Measurements from ENCODE around the gene VN1R5.

Gene VN1R5

GRCh38 chr1:247300491-247301175, 44.8 kb downstream of the VN1R5 start:
- H3K4me1 ChIP-seq (ENCODE audit: control insufficient read depth, insufficient read depth, low read length) = no peaks in the 10 kb centered on the region
- H3K36me3 ChIP-seq (ENCODE audit: control insufficient read depth in 2 of 2, insufficient read depth in 1 of 2, low read length in 2 of 2) = peaks cover 0 to 61% of the 10 kb centered on the region in 2 experiments; a peak in 1 of 3 replicates
- H3K4me3 ChIP-seq (ENCODE audit: low read depth, low read length) = no peak overlapping the region
- CTCF ChIA-PET = no interaction called here
- H3K27ac ChIP-seq (ENCODE audit: extremely low read depth, low read depth, low read length) = no peak overlapping the region
- no peak for TF ChIP-seq ZFP3 (tag by site-specific recombination; IDR thresholded peaks at IDR 0.05; ENCODE audit: low read depth)
- TF ChIP-seq ZNF777 (tag by site-specific recombination; IDR thresholded peaks at IDR 0.05; ENCODE audit: borderline replicate concordance) = no peak
- no peak for TF ChIP-seq ZNF223 (tag by site-specific recombination; IDR thresholded peaks at IDR 0.05)
- no peaks in the 10 kb centered on the region for H3K9me3 ChIP-seq (ENCODE audit: control insufficient read depth, insufficient read depth, low read depth, low read length)
- POLR2A ChIA-PET = no interaction called here

- no peak for TF ChIP-seq PRDM10 (tag by site-specific recombination; IDR thresholded peaks at IDR 0.05)
- no peak for TF ChIP-seq ZFP41 (tag by site-specific recombination; IDR thresholded peaks at IDR 0.05; ENCODE audit: borderline replicate concordance)
- TF ChIP-seq WT1 (tag by site-specific recombination; IDR thresholded peaks at IDR 0.05) = no peak
- POLR2A ChIA-PET = no interaction called here
- CTCF ChIA-PET = no interaction called here
- Histone ChIP-seq H3K4me3 (ENCODE audit: low read depth, low read length) (no peak overlapping the region), H3K9me3 (ENCODE audit: control insufficient read depth, insufficient read depth, low read depth, low read length) (no peaks in the 10 kb centered on the region), H3K4me1 (ENCODE audit: control insufficient read depth, insufficient read depth, low read length) (no peaks in the 10 kb centered on the region), H3K27ac (ENCODE audit: extremely low read depth, low read depth, low read length) (no peak overlapping the region), H3K36me3 (ENCODE audit: control insufficient read depth in 2 of 2, insufficient read depth in 1 of 2, low read length in 2 of 2) (peaks cover 0 to 64% of the 10 kb centered on the region in 2 experiments; a peak in 1 of 3 replicates)
Measured at GRCh38 chr1:247301176-247301540, 45.3 kb downstream of the VN1R5 start.

GRCh38 chr1:247303216-247303615, 47.3 kb downstream of the VN1R5 start:
- ChIA-PET CTCF (no interaction called here), POLR2A (no interaction called here)
- Histone ChIP-seq H3K27ac (ENCODE audit: extremely low read depth, low read depth, low read length) (no peak overlapping the region), H3K36me3 (ENCODE audit: control insufficient read depth in 2 of 2, insufficient read depth in 1 of 2, low read length in 2 of 2) (peaks cover 0 to 81% of the 10 kb centered on the region in 2 experiments; a peak in 1 of 3 replicates), H3K4me1 (ENCODE audit: control insufficient read depth, insufficient read depth, low read length) (no peaks in the 10 kb centered on the region), H3K9me3 (ENCODE audit: control insufficient read depth, insufficient read depth, low read depth, low read length) (no peaks in the 10 kb centered on the region), H3K4me3 (ENCODE audit: low read depth, low read length) (no peak overlapping the region)
- TF ChIP-seq ZNF549 (tag by site-specific recombination; IDR thresholded peaks at IDR 0.05) = no peak
- TF ChIP-seq TRIM28 (IDR thresholded peaks at IDR 0.05; ENCODE audit: borderline replicate concordance, low read length) = no peak
- no peak for TF ChIP-seq ZNF600 (tag by site-specific recombination; IDR thresholded peaks at IDR 0.05)
- TF ChIP-seq ZNF514 (tag by site-specific recombination; IDR thresholded peaks at IDR 0.05) = no peak
- no peak for TF ChIP-seq ZNF548 (tag by site-specific recombination; IDR thresholded peaks at IDR 0.05)
- no peak for TF ChIP-seq SCRT1 (tag by site-specific recombination; IDR thresholded peaks at IDR 0.05; ENCODE audit: borderline replicate concordance)
- no peak for TF ChIP-seq ZNF239 (tag by site-specific recombination; IDR thresholded peaks at IDR 0.05)
- no peak for TF ChIP-seq ZNF777 (tag by site-specific recombination; IDR thresholded peaks at IDR 0.05; ENCODE audit: borderline replicate concordance)
- TF ChIP-seq ZNF146 (tag by site-specific recombination; IDR thresholded peaks at IDR 0.05) = no peak
- no peak for TF ChIP-seq ZNF138 (tag by site-specific recombination; IDR thresholded peaks at IDR 0.05; ENCODE audit: borderline replicate concordance)
- no peak for TF ChIP-seq ZNF341 (tag by site-specific recombination; IDR thresholded peaks at IDR 0.05; ENCODE audit: low read depth)
- TF ChIP-seq ZNF433 (tag by site-specific recombination; IDR thresholded peaks at IDR 0.05; ENCODE audit: low read depth) = no peak
- no peak for TF ChIP-seq PRDM1 (tag by site-specific recombination; IDR thresholded peaks at IDR 0.05)

All from HEK293 (cell line).